ENCODE measurements around the gene HSD17B7. TPM values are rescaled to one million over a fixed set of nuclear protein-coding genes. Genes with fewer than 3 reads are reported as not detected.
"Not testable (repeated sequence)": the region's sequence is repeated elsewhere in the genome, so short reads cannot be mapped to it uniquely, and the experiment has no call there.

The HSD17B7 gene
- total and polyA plus RNA-seq, 2 donors (not counting 1 experiment from before 2014, with no cell fraction given), result 38.9 to 41.5 TPM

- H3K27ac ChIP-seq (ENCODE audit: low read length in 2 of 2); H3K9me3 ChIP-seq (ENCODE audit: control extremely low read depth in 1 of 3, control insufficient read depth in 2 of 3, insufficient read depth in 1 of 3, low read length in 2 of 3); H3K9me3 Mint-ChIP-seq (ENCODE audit: insufficient read depth); DNase-seq; CTCF ChIA-PET; H4K20me1 ChIP-seq (ENCODE audit: control insufficient read depth, insufficient read depth, low read length, poor library complexity, severe bottlenecking); H3K4me1 ChIP-seq (ENCODE audit: control insufficient read depth in 2 of 2, insufficient read depth in 2 of 2, low read length in 2 of 2); H3K79me2 ChIP-seq (ENCODE audit: control insufficient read depth, insufficient read depth, low read length); H3K9ac ChIP-seq (ENCODE audit: low read length); H3K27me3 ChIP-seq (replicated peaks in 1 of 4; ENCODE audit: control extremely low read depth in 1 of 4, control insufficient read depth in 3 of 4, insufficient read depth in 4 of 4, low read length in 3 of 4); H3K4me3 Mint-ChIP-seq; H3K4me3 ChIP-seq (ENCODE audit: control extremely low read depth in 1 of 5, extremely low read depth in 1 of 5, insufficient read depth in 1 of 5, low read depth in 2 of 5, low read length in 4 of 5); H3K27ac Mint-ChIP-seq; H2AFZ ChIP-seq (ENCODE audit: insufficient read depth, low read depth, low read length, poor library complexity, severe bottlenecking); H3K4me1 Mint-ChIP-seq; ATAC-seq (ENCODE audit: low read depth); H3K4me2 ChIP-seq (replicated peaks; ENCODE audit: low read depth, low read length, poor library complexity, severe bottlenecking); POLR2A ChIA-PET; H3K27me3 Mint-ChIP-seq: not testable (repeated sequence)
- peaks cover 0 to 47% of the 10 kb centered on the region in 2 experiments for H3K36me3 ChIP-seq (replicated peaks in 1 of 2; ENCODE audit: control extremely low read depth in 1 of 2, control insufficient read depth in 1 of 2, extremely low read depth in 1 of 2, insufficient read depth in 2 of 2, low read length in 1 of 2)
- intact Hi-C loops (cut with micrococcal nuclease), result loop anchor here (5.0 to 10.0 kb wide), 2 partner anchors 235 to 743 kb away; partner anchors contain the start of gene UAP1
- 67% methylated on average over 3 of the region's 6 CpGs for WGBS (ENCODE audit: insufficient coverage)
These were observed 9.7 kb downstream of the HSD17B7 start for GRCh38 chr1:162799995-162800830.

GRCh38 chr1:162807503-162807902, 17.0 kb downstream of the HSD17B7 start:
- CTCF ChIA-PET; H3K9me3 Mint-ChIP-seq (ENCODE audit: insufficient read depth); H3K4me2 ChIP-seq (replicated peaks; ENCODE audit: low read depth, low read length, poor library complexity, severe bottlenecking); H3K4me1 Mint-ChIP-seq; H3K79me2 ChIP-seq (ENCODE audit: control insufficient read depth, insufficient read depth, low read length); H3K4me1 ChIP-seq (ENCODE audit: control insufficient read depth in 2 of 2, insufficient read depth in 2 of 2, low read length in 2 of 2); H3K4me3 Mint-ChIP-seq; H2AFZ ChIP-seq (ENCODE audit: insufficient read depth, low read depth, low read length, poor library complexity, severe bottlenecking); H3K27ac ChIP-seq (ENCODE audit: low read length in 2 of 2); POLR2A ChIA-PET; H3K27ac Mint-ChIP-seq; ATAC-seq (ENCODE audit: low read depth); H3K27me3 ChIP-seq (replicated peaks in 1 of 4; ENCODE audit: control extremely low read depth in 1 of 4, control insufficient read depth in 3 of 4, insufficient read depth in 4 of 4, low read length in 3 of 4); intact Hi-C loops (cut with micrococcal nuclease); H3K27me3 Mint-ChIP-seq; H3K9me3 ChIP-seq (ENCODE audit: control extremely low read depth in 1 of 3, control insufficient read depth in 2 of 3, insufficient read depth in 1 of 3, low read length in 2 of 3); DNase-seq; H3K4me3 ChIP-seq (ENCODE audit: control extremely low read depth in 1 of 5, extremely low read depth in 1 of 5, insufficient read depth in 1 of 5, low read depth in 2 of 5, low read length in 4 of 5); H3K9ac ChIP-seq (ENCODE audit: low read length); H4K20me1 ChIP-seq (ENCODE audit: control insufficient read depth, insufficient read depth, low read length, poor library complexity, severe bottlenecking): not testable (repeated sequence)
- H3K36me3 ChIP-seq (replicated peaks in 1 of 2; ENCODE audit: control extremely low read depth in 1 of 2, control insufficient read depth in 1 of 2, extremely low read depth in 1 of 2, insufficient read depth in 2 of 2, low read length in 1 of 2), result peaks cover 0 to 20% of the 10 kb centered on the region in 2 experiments
- no CpG with 5 or more reads among the region's 2 CpGs for WGBS (ENCODE audit: insufficient coverage)

GRCh38 chr1:162812357-162812756, 21.9 kb downstream of the HSD17B7 start:
- H3K27ac Mint-ChIP-seq; CTCF ChIA-PET; H3K4me3 Mint-ChIP-seq; H3K4me2 ChIP-seq (replicated peaks; ENCODE audit: low read depth, low read length, poor library complexity, severe bottlenecking); H4K20me1 ChIP-seq (ENCODE audit: control insufficient read depth, insufficient read depth, low read length, poor library complexity, severe bottlenecking); H3K9me3 Mint-ChIP-seq (ENCODE audit: insufficient read depth); H3K36me3 ChIP-seq (replicated peaks in 1 of 2; ENCODE audit: control extremely low read depth in 1 of 2, control insufficient read depth in 1 of 2, extremely low read depth in 1 of 2, insufficient read depth in 2 of 2, low read length in 1 of 2); H3K27ac ChIP-seq (ENCODE audit: low read length in 2 of 2); H3K27me3 ChIP-seq (replicated peaks in 1 of 4; ENCODE audit: control extremely low read depth in 1 of 4, control insufficient read depth in 3 of 4, insufficient read depth in 4 of 4, low read length in 3 of 4); intact Hi-C loops (cut with micrococcal nuclease); H3K4me1 Mint-ChIP-seq; H3K9ac ChIP-seq (ENCODE audit: low read length); H3K9me3 ChIP-seq (ENCODE audit: control extremely low read depth in 1 of 3, control insufficient read depth in 2 of 3, insufficient read depth in 1 of 3, low read length in 2 of 3); ATAC-seq (ENCODE audit: low read depth); H3K27me3 Mint-ChIP-seq; POLR2A ChIA-PET; H3K79me2 ChIP-seq (ENCODE audit: control insufficient read depth, insufficient read depth, low read length); H3K4me3 ChIP-seq (ENCODE audit: control extremely low read depth in 1 of 5, extremely low read depth in 1 of 5, insufficient read depth in 1 of 5, low read depth in 2 of 5, low read length in 4 of 5); H3K4me1 ChIP-seq (ENCODE audit: control insufficient read depth in 2 of 2, insufficient read depth in 2 of 2, low read length in 2 of 2); DNase-seq; H2AFZ ChIP-seq (ENCODE audit: insufficient read depth, low read depth, low read length, poor library complexity, severe bottlenecking): not testable (repeated sequence)
- WGBS (ENCODE audit: insufficient coverage), result 100% methylated on average over 1 of the region's 2 CpGs

DNA sequence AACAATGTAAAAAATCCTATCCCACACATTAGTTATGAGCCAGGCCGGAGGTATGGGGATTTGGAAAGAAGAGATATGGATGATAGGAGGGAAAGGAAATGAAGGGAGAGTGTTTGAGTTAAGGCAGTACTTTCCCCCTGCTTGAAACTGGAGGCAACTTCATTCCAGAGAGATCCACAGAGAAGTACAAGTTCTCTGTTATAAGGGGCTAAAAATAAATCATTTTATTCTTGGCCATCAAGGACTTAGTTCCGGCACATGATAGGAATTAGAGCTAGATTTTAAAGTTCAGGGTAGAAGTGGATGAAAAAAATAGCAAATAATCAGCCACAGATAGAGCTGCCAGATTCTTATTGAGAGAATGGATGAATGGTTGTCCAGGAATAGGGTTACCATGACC, 27.6 kb downstream of the HSD17B7 start:
- CTCF ChIA-PET; H4K20me1 ChIP-seq (ENCODE audit: control insufficient read depth, insufficient read depth, low read length, poor library complexity, severe bottlenecking); H3K9me3 ChIP-seq (ENCODE audit: control extremely low read depth in 1 of 3, control insufficient read depth in 2 of 3, insufficient read depth in 1 of 3, low read length in 2 of 3); intact Hi-C loops (cut with micrococcal nuclease); H3K4me2 ChIP-seq (replicated peaks; ENCODE audit: low read depth, low read length, poor library complexity, severe bottlenecking); H3K4me1 ChIP-seq (ENCODE audit: control insufficient read depth in 2 of 2, insufficient read depth in 2 of 2, low read length in 2 of 2); H3K27ac Mint-ChIP-seq; ATAC-seq (ENCODE audit: low read depth); H3K9me3 Mint-ChIP-seq (ENCODE audit: insufficient read depth); H3K27ac ChIP-seq (ENCODE audit: low read length in 2 of 2); H3K9ac ChIP-seq (ENCODE audit: low read length); H3K36me3 ChIP-seq (replicated peaks in 1 of 2; ENCODE audit: control extremely low read depth in 1 of 2, control insufficient read depth in 1 of 2, extremely low read depth in 1 of 2, insufficient read depth in 2 of 2, low read length in 1 of 2); POLR2A ChIA-PET; H2AFZ ChIP-seq (ENCODE audit: insufficient read depth, low read depth, low read length, poor library complexity, severe bottlenecking); H3K79me2 ChIP-seq (ENCODE audit: control insufficient read depth, insufficient read depth, low read length); H3K4me3 ChIP-seq (ENCODE audit: control extremely low read depth in 1 of 5, extremely low read depth in 1 of 5, insufficient read depth in 1 of 5, low read depth in 2 of 5, low read length in 4 of 5); H3K4me3 Mint-ChIP-seq; DNase-seq: not testable (repeated sequence)
- peaks cover 17% of the 10 kb centered on the region for H3K27me3 Mint-ChIP-seq
- no CpG with 5 or more reads among the region's 2 CpGs for WGBS (ENCODE audit: insufficient coverage)
- H3K27me3 ChIP-seq (replicated peaks in 1 of 4; ENCODE audit: control extremely low read depth in 1 of 4, control insufficient read depth in 3 of 4, insufficient read depth in 4 of 4, low read length in 3 of 4), result peaks cover 0 to 12% (median 5%) of the 10 kb centered on the region in 4 experiments
- H3K4me1 Mint-ChIP-seq, result peaks cover 10% of the 10 kb centered on the region

Data from B cell (primary cell).